Heart left ventricle (tissue), 16 donors: ENCODE data around the gene RBM18. TPM values are rescaled to one million over a fixed set of nuclear protein-coding genes. Genes with fewer than 3 reads are reported as not detected.

Source experiments
- ATAC-seq, 4 donors: fragments of 200-7000 bp; cut with Tn5 transposase; one replicate each; pipeline ENCODE4 v1.9.1; 2020 to 2022; ENCODE audit warnings: moderate library complexity in 4 of 4, mild to moderate bottlenecking in 3 of 4, moderate number of reproducible peaks in 1 of 4
- DNase-seq, 5 donors: peaks; one replicate each; pipeline ENCODE4 v3.0.0-alpha.2; 2020
- H3K27ac ChIP-seq, 12 donors: fragments of 200-600 bp; sonication (generic) in 4 of 12; one replicate each; pipeline versions ENCODE4 v1.5.0 to v1.8.0; 2016 to 2022; ENCODE audit warnings: mild to moderate bottlenecking in 2 of 12
- H3K27me3 ChIP-seq, 9 donors: fragments of 200-600 bp; sonication (generic) in 2 of 9; one replicate each; pipeline versions ENCODE4 v1.5.1 to v1.8.0; 2016 to 2022; ENCODE audit warnings: mild to moderate bottlenecking in 3 of 9
- H3K36me3 ChIP-seq, 9 donors: fragments of 200-600 bp; sonication (generic) in 2 of 9; one replicate each; pipeline versions ENCODE4 v1.5.0 to v1.8.0; 2018 to 2022; ENCODE audit warnings: mild to moderate bottlenecking in 2 of 9
- H3K4me1 ChIP-seq, 12 donors: fragments of 200-600 bp; sonication (generic) in 4 of 12; one replicate each; pipeline versions ENCODE4 v1.5.0 to v1.8.0; 2016 to 2022; ENCODE audit warnings: mild to moderate bottlenecking in 3 of 12
- H3K4me3 ChIP-seq, 12 donors: fragments of 200-600 bp; sonication (generic) in 4 of 12; one replicate each; pipeline versions ENCODE4 v1.5.0 to v1.8.0; 2017 to 2022; ENCODE audit warnings: mild to moderate bottlenecking in 9 of 12, moderate library complexity in 4 of 12
- H3K9me3 ChIP-seq, 12 donors: fragments of 200-600 bp; sonication (generic) in 4 of 12; one replicate each; pipeline versions ENCODE4 v1.5.0 to v1.8.0; 2016 to 2022; ENCODE audit warnings: mild to moderate bottlenecking in 1 of 12
- CTCF ChIP-seq, 12 donors: fragments of 200-600 bp; sonication (generic) in 4 of 12; IDR thresholded peaks; one replicate each; pipeline versions ENCODE4 v1.5.0 to v1.8.0; 2018 to 2022; ENCODE audit warnings: antibody characterized with exemption in 12 of 12, mild to moderate bottlenecking in 5 of 12
- POLR2A ChIP-seq, 2 donors: fragments of 450-650 bp; IDR thresholded peaks; one replicate each; pipeline ENCODE4 v1.6.1; 2017; ENCODE audit warnings: antibody characterized with exemption in 2 of 2, mild to moderate bottlenecking in 2 of 2, moderate library complexity in 2 of 2
- WGBS, 4 donors: extraction: QIAGEN DNeasy Blood & Tissue Kit in 2 of 4; methylation state at CpG; one replicate each; pipeline versions ENCODE4 v1.1.5 to v1.1.7; 2013 to 2018; 5-methylcytosine and 5-hydroxymethylcytosine counted together
- intact Hi-C, 10 donors: fragments of 100-400 bp; cut with DNase I; formaldehyde crosslinking; loops; one replicate each; pipeline versions ENCODE4 v1.11.1 to v1.14.2; 2022
- polyA plus RNA-seq, 2 donors: library from polyadenylated mRNA; stranded (reverse); fragments of 200-250 nt; gene quantifications; one replicate each; pipeline ENCODE4 v1.2.3, GENCODE V29; 2013
- total RNA-seq, 9 donors: library from RNA; depleted of rRNA in 2 of 9; stranded (reverse); fragments of >200 nt in 2 of 9; fragmentation: NEBNext Ultra II Directional in 3 of 9; extraction: Animal tissue kit (Norgen Biotek cat#: 25700) in 3 of 9; gene quantifications; one replicate each; pipeline versions ENCODE4 v1.1.0 to v1.2.4, GENCODE V29; 2016 to 2023
- donor health status: ischemic (EF 13 %, LVEDD 7.1; RV severe dilation, severe dysfunction).
- donor health status: healthy with polysubstance abuse.
- donor health status: DM: no; HTN: yes; CAD: no.
- donor health status: DM: no; HTN: no; CAD: no.
- donor health status: ischemic (EF 25% LVEDD 6.9; RV normal size, moderate dysfunction).
- donor health status: ischemic (EF 25% LVEDD 5.7; RV mildly dilated, moderate dysfunction).
- donor health status: healthy.
- donor health status: DM: yes; HTN: yes; CAD: no.
- donor health status: ischemic (EF 35%, LVEDD 5.7; RV mildly dilated, moderate dysfunction).
- donor health status: nonischemic (EF 11% LVEDD 7.7; RV severe dilation, severe dysfunction).
- donor health status: DM: yes; HTN: yes; CAD: no.
- donor health status: PGD.
- donor health status: ischemic (EF 29% LVEDD 5.4; RV normal size, mild dysfunction).
- donor health status: nonischemic (EF 23%, LVEDD 6.1; RV moderate dilation, normal function).

RBM18 gene
- total and polyA plus RNA-seq, 11 donors, result 7.9 to 49.0 (median 36.1) TPM

- TF ChIP-seq CTCF (IDR thresholded peaks at IDR 0.05), result no peak
- Histone ChIP-seq H3K27me3 (peaks cover 45 to 100% (median 96%) of the 10 kb centered on the region in 9 donors), H3K9me3 (no peaks in the 10 kb centered on the region), H3K27ac (no peak overlapping the region), H3K4me3 (peak overlapping the region in 2 of 12 donors; percentile 2 to 42), H3K36me3 (no peaks in the 10 kb centered on the region), H3K4me1 (peaks cover 0 to 64% (median 26%) of the 10 kb centered on the region in 12 donors)
- intact Hi-C loops, result no loop called here
- DNase-seq (no peak), ATAC-seq (no peak)
- WGBS, 4 donors, result 43 to 56% (median 51%) methylated on average over 11 of the region's 11 CpGs
Observed at GRCh38 chr9:122218071-122218934, 46.3 kb downstream of the RBM18 start.

GRCh38 chr9:122217640-122218039 lies 47.0 kb downstream of the RBM18 start:
- intact Hi-C loops, result no loop called here

GRCh38 chr9:122216798-122217418 lies 47.7 kb downstream of the RBM18 start:
- no peaks in the 10 kb centered on the region for H3K36me3 ChIP-seq
- intact Hi-C loops, result no loop called here
- WGBS, 4 donors, result 42 to 64% (median 52%) methylated on average over 33 to 35 of the region's 35 CpGs
- DNase-seq, result no peak
- no peak overlapping the region for H3K4me3 ChIP-seq
- H3K27ac ChIP-seq, result no peak overlapping the region
- H3K9me3 ChIP-seq, result no peaks in the 10 kb centered on the region
- TF ChIP-seq POLR2A (IDR thresholded peaks at IDR 0.05) (no peak), CTCF (IDR thresholded peaks at IDR 0.05) (no peak)
- peaks cover 45 to 100% (median 94%) of the 10 kb centered on the region in 9 donors for H3K27me3 ChIP-seq
- peaks cover 0 to 60% (median 26%) of the 10 kb centered on the region in 12 donors for H3K4me1 ChIP-seq
- ATAC-seq, result no peak

More at GRCh38 chr9:122217640-122218039, 47.0 kb downstream of the RBM18 start:
- peaks cover 0 to 60% (median 26%) of the 10 kb centered on the region in 12 donors for H3K4me1 ChIP-seq
- no peaks in the 10 kb centered on the region for H3K36me3 ChIP-seq
- H3K27ac ChIP-seq, result no peak overlapping the region
- TF ChIP-seq POLR2A (IDR thresholded peaks at IDR 0.05) (no peak), CTCF (IDR thresholded peaks at IDR 0.05) (no peak)
- no peak overlapping the region for H3K4me3 ChIP-seq
- peaks cover 45 to 100% (median 96%) of the 10 kb centered on the region in 9 donors for H3K27me3 ChIP-seq
- no peak for DNase-seq
- ATAC-seq, result no peak
- 42 to 62% (median 54%) methylated on average over 4 of the region's 4 CpGs for WGBS, 4 donors
- H3K9me3 ChIP-seq, result no peaks in the 10 kb centered on the region

GRCh38 chr9:122216138-122216797 lies 48.4 kb downstream of the RBM18 start:
- H3K9me3 ChIP-seq, result no peaks in the 10 kb centered on the region
- no peaks in the 10 kb centered on the region for H3K36me3 ChIP-seq
- intact Hi-C loops, result no loop called here
- no peak for DNase-seq
- no peak overlapping the region for H3K27ac ChIP-seq
- ATAC-seq, result no peak
- H3K27me3 ChIP-seq, result peaks cover 45 to 98% (median 88%) of the 10 kb centered on the region in 9 donors
- TF ChIP-seq POLR2A (IDR thresholded peaks at IDR 0.05) (no peak), CTCF (IDR thresholded peaks at IDR 0.05) (no peak)
- WGBS, 4 donors, result 59 to 74% (median 68%) methylated on average over 4 of the region's 4 CpGs
- no peak overlapping the region for H3K4me3 ChIP-seq
- H3K4me1 ChIP-seq, result peaks cover 0 to 54% (median 26%) of the 10 kb centered on the region in 12 donors
